GM19240 (cell line): ENCODE data around the gene FBLN1.

Experiments used
- DNase-seq: peaks from one replicate; pipeline ENCODE4 v3.0.0; 2011; ENCODE audit warnings: low spot score; ENCODE audit not compliant: insufficient read length

The FBLN1 gene

DNA sequence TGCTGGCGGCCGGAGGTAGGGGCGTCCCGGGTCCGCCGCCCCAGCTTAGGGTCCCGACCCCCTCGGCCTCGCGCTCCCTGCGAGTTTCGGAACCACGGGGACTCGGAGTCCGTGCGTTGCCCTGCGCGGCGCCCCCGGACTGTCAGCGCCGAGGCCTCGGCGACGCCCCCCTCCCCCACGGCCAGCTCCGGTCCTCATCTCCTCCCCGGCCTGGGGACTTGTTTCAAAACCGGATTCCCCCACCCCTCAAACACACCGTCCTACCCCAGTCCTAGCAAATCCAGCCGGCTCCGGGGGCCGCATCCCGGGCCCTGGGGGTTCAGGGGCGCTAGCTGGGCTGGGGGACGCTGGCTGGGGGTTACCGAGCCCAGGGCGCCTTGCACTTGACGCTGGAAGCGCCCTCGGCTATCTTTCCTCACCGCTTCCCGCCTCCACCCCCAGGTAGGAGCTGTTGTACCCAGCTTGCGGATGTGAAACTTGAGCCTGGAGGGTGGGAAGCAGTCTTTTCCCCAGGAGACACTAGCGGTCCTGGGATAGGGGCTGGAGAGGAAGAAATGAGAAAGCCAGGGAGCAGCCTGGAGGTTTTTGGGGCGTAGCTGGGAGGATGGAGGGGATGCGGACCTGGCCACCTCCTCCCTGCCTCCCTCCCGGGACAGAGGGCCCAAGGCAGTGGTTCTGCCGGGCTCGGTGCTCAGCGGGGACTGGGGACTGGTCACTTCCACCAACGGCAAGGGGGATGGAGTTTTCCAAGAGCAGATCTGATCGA lies 550 bp downstream of the FBLN1 start:
- DNase-seq = no peak

DNA sequence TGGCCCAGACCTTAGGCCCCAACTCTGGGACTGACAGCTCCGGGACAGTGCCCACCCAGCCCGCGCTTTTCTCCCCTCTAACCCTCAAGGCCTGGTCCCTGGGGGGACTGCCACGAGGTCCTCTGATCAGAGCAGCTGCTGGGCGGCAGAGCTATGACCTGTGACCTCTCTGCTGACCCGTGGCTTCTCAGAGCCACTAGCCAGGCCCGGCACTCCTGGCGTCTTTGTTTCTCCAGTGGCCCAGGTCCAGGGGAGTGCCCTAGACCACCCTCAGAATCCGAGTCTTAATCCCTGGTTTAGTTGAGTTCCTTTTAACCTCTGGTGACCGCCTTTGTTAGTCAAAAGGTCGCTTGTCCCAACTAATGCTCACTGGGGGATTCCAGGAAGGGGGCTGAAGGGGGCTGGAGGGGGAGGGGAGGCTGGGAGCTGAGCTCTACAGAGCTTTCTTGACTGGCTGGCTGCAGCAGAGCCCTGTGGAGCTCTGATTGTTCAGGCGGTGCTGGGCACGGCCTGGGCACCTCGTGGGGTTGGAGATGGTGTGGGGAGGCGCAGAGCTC lies 1.2 kb downstream of the FBLN1 start:
- DNase-seq = no peak

DNA sequence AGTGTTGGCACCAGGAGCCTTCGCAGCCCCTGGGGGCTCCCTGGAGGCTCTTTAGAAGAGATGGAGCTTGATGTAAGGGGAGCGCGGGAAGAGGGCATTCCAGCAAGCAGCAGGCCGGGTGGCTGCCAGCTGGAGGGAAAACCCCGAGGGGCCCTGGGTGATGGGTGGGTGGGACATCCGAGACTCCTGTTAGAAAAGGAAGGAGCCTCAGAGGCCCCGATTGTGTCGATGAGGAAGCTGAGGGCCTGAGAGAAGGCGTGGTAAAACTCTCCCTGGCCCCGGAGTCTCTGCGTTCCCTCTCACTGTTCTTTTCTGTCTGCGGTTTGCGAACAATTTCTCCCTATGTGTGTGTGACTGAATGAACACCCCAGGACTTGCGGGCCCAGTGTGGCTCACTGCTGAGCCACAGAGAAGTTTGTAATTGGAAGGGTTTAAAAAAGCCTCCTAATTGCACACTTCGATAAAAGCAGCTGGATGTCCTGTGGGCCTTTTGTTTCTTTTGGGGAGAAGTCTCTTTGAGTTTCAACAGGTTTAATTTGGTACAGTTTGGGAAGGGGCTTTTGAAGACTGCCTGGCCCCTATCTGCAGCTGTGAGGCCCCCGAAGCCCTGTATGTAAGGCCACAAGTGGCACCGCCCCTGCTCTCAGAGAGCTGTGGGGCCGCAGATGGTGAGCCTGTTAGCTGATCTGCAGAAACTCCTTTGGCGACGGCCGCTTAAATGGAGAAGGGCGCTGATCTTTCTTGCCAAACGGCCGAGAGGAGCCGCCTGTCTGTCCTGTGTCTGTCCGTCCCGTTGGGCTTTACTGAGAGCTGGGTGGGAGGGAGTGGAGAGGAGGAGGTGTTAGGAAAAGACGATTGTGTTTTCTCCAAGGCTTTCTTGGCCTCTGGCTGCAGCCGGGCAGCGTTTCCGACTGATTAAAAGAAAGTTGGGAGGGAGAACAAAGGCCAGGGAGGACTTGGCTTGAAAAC lies 2.0 kb downstream of the FBLN1 start:
- no peak for DNase-seq

DNA sequence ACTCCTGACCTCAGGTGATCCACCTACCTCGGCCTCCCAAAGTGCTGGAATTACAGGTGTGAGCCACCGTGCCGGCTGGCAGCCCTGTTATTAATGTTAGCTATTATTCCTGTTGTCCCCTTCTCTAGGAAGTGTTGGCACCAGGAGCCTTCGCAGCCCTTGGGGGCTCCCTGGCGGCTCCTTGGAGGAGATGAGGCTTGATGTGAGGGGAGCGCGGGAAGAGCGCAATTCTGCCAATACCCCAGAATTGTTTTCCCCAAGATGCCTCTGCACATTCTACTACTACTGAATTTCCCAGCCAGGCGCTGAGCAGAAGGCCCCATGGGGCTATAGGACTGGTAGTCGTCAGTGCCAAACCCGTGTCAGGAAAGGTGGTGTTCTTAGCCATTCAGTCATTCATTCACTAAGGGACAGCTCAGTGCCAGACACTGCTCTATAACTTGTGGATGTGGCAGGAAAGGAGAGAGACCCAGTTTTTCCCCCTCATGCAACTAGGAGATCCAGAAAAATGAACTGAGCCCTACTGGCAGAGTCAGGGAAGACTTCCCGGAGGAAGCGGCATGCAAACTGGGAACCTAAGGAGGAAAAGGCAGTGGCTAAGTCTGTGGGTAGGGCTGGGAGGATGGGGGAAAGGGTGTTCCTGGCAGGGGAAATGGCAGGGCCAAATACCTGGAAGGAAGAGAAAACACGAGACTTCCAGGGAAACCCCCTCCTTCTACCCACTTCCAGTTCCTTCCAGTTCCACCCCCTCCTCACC lies 3.5 kb downstream of the FBLN1 start:
- DNase-seq = no peak

DNA sequence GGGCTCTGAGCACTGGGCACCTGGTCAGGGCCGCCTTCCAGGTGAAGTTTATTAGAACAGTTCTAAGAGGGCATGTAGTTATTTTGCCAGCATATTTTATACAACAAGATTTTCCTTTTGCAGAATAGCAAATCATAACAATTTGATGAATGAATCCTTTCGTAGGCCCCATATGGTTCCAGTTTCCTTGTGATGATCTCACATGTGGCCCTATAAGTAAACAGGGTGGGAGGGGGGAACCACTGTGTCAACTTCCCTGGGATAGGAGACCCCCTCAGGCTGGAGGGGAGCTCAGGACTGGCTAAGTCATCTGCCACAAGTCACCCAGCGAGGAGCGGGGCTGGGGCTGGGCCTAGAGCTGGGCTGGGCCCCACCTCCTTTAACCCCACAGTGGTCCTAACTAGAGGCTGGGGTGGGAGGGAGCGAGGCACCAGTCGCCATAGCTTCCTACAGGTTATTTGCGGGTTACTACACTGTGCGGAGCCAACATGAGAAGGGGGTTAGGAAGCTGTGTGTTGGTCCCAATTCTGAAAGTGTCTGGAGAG lies 4.2 kb downstream of the FBLN1 start:
- DNase-seq = no peak

DNA sequence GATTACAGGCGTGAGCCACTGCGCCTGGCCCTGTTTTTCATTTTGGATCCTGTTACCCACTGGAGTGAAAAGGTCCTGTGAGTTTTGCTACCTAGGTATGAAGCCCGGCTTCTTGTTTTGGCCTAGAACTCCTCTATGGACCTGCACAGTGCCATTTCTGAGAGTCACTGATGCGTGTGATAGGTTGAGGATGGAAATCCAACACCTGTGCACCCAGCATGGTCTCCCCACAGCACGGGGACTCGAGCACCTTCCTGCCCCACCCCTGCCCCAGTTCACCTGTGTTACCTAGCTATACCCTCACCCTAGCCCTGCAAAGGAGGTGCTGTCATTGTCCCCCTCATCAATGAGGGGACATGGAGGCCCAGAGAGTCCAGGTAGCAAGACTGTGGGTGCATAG lies 5.1 kb downstream of the FBLN1 start:
- no peak for DNase-seq

DNA sequence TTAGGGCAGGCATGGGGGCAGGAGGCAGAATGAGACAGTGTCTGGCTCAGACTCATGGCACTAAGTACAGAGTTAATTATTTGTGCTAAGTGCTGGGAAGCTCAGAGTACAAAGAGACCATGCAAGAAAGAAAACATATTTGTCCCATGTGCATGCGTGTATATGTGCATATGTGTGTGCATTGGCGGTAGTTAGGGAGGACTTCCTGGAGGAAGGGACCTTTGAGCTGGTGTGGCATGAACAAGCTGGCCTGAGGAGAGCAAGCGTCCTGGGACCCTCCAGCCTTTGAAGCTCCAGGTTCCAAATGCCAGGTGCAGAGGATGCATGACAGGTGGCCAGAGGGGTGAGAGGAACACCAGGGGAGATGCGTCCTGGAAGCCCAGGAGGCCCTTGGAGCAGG lies 6.1 kb downstream of the FBLN1 start:
- no peak for DNase-seq

DNA sequence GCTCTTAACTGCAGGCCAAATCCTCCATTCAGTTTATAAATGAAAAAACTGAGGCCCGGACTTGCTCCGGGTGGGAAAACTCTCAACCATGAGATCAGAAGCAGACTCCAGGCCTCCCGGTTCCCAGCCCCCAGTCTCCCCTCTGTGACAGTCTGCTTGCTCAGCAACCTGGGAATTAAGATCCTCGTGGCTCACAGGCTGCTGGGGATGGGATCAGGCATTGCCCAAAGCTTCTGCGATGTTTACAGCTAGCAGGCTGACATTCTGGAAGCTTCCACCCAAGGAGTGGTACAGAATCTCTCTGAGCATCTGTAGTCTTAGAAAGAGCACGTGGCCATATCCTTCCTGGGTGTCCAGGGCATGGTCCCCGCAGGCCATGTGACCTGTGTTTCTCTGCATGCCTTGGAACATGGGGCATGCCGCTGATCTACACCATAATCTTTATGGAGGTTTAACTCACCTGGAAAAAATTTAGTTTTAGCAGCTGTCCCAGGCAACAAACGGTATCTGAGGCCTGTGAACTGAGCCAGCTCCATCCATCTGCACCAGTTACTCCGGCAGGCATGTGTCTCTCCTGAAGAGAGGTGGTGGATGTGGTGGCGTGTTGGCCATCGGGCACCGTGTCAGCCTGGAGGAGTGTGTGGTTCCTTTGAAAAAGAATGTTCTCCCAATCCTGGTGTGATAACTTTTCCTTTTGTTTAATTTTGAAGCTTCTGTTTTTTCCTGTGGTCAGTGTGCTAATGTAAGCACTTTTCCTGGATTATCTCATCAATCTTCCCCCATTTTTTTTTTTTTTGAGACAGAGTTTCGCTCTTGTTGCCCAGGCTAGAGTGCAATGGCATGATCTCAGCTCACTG lies 7.9 kb downstream of the FBLN1 start:
- no peak for DNase-seq

DNA sequence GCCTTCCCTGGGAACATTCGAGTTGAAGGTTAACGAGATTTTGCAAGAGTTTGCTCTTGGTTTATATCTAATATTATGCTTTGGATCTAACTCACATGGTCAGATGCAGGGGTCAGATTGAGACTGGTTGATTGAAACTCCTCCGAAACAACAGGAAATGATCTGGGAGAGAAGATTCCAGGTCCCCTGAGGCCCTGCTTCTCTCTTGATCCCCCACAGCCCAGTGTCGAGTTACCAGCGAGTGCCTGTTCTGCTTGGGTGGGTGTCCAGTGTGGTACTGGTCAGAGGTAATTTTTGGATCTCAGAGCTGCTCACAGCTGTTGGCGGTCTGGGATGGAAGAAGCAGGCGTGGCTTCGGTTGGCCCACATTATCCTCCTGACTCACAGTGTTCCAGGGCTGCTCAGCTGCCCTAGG lies 9.2 kb downstream of the FBLN1 start:
- DNase-seq = no peak

DNA sequence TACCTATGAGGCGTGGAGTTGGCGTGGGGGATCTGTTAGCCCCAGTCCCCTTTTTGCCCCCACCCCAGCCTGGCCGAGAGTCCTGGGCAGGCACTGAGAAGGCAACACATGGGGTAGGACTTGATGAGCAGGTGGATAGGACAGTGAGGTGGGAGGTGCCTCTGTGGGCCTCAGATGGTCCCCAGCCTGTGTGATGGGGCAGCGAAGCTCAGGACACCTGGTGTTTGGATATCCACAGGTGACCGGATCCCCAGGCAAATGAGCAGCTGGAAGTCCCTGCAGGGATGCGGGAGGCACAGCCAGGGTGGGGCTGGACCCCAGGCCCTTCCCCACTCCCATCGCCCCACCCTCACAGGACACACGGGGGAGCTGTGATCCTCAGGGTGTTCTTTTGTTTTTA lies 9.7 kb downstream of the FBLN1 start:
- no peak for DNase-seq

DNA sequence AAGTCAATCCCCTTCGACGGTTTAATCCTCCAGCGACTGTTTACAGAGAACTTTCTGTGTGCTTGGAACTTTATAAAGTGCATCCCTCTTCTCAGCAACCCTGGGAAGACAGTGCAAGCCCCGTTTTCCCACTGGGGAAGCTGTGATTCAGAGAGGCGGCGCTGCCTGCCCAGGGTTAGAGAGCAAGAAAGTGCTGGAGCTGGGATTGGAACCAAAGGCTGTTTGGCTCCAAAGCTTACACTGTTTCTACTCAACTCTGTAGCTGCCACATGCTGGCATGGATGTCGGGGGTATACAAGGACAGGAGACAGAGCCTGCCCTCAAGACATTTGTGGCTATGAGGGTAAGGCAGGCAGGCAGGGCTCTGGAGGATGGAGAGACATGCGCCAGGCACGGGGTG lies 13.0 kb downstream of the FBLN1 start:
- DNase-seq = no peak

DNA sequence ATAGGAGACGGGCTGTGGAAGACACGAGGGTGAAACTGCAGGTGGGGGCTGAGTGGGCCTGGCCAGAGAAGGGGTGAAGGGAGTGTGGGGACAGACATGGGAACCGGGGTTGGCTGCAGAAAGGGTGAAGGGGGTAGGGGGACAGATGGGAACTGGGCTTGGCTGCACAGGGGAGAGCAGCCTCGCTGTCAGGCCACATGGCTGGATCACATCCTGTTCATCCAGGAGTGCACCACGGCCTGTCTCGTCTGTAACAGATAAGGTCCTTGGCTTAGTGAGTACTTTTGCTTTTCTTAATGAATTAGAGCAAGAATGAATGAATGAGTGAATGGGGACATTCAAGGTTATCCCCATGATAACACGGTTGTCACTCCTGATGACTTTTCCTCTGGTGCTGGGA lies 13.5 kb downstream of the FBLN1 start:
- no peak for DNase-seq

DNA sequence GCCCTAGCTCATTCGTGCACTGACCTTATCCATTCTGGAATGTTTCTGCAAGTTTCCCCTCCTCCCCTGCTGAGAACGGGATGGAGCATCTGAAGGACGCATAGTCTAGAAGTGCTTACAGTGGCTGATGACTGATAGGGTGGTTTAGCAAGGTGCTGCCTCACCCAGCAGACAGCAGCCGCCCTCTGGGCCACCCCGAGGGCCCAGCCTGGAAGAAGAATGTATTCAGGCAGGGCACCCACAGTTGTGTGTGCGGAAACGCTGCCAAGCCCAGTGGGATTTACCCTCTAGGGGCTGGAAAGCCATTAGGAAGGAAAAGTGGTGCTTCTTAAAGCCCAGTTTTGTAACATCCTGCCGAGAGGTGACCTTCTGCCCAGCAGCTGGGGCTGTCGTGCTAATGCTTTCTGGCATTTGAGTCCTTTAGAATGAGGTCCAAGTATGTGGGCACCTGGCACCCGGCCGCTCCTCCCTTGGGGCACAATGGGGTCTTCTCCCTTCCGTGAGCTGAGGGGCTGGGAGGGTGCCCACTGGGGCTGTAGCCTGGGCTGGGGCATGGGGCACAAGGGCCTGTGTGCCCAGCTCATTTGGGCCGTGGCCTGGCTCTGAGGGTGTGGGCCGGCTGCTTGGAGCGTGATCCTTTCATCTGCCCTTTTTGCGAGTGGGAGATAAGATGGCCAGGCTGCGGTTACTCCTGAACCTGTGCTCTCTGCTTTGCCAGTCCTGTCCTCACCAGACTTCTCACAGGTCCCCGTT lies 14.4 kb downstream of the FBLN1 start:
- DNase-seq = no peak

DNA sequence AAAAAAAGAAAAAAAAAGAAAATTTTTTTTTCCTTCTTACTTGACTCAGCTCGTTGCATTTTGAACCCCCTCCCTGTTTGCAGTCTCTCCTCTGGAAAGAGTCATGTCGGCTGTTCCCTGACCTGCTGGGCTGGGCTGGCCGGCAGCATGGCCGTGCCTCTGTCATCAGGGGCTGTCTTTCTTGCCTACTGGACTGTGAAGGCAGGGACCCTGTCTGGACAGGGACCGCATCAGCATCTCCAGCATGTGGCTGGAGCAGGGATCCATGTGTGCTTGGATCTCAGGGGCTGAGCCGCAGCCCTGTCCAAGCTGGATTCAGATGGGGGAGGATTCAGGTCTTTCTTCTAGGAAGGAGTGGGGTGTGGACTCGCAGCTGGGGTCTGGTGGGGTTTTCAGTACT lies 15.5 kb downstream of the FBLN1 start:
- no peak for DNase-seq

DNA sequence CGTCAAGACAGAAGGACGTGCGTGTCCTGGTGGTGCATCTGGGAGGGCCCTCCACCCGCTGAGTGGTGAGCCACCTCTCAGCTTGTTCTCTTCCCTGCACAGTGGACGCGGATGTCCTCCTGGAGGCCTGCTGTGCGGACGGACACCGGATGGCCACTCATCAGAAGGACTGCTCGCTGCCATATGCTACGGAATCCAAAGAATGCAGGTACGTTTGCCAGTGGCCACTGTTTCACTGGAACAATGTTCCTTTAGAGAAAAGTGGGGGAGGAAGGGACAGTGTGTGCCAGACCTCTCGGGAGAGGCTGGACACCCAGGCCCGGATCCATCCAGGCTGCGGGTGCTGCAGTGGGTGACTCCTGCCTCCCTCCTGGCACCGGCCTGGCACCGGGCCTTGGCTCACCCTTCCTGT lies 15.9 kb downstream of the FBLN1 start:
- DNase-seq = no peak

DNA sequence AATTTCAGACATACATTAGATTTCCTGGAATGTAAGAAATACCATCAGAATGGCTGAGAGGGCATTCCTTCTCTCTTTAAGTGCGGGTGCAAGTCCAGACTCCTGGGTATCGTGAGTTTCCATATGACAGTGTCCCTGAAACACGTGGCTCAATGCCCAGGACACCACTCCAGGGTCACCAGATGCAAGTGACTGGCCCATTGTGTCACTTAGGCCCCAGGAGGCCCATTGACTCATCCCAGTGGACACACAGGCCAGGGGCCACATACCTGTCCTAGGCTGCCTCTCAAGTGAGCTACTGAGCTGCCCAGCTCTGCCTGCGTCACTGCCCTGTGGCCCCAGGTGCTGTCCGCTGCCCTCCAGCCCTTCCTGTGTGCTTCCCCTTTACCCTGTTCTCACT lies 18.5 kb downstream of the FBLN1 start:
- DNase-seq = no peak

DNA sequence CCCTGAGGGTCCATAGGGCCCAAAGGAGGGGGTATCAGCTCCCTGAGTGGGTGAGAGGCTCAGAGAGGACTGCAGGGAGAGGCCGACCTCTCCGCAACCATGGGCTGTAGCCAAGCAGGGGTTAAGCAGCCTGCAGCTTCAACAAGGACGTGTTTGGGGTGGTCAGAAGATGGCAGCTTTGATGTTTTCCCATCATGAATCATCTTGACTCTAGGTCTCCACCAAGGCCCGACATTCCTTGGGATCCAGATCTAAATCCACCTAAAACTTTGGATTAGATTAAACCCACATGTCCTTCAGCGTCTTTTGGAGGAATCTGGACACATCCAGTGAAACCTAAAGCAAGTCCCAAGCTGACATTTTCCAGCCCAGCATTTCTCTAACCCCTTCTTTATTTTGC lies 19.8 kb downstream of the FBLN1 start:
- no peak for DNase-seq

DNA sequence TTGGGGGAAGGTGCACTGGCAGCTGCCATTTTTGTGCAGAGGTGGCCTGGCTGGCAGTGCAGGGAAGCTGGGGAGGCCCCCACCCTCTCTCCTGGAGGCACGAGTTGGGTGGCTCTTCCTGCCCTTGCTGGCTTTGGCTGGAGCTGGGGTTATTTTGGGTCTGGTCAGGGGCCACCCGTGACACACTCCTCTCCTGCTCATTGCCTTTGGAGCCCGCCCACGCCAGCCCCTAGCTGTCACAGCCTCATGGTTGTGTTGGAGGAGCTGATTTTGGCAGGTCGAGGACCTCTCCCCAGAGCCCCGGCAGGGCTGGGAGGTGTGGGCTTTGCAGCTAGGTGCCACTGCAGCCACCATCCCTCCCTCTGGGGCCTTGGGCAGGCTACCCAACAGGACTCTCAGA lies 21.5 kb downstream of the FBLN1 start:
- no peak for DNase-seq

DNA sequence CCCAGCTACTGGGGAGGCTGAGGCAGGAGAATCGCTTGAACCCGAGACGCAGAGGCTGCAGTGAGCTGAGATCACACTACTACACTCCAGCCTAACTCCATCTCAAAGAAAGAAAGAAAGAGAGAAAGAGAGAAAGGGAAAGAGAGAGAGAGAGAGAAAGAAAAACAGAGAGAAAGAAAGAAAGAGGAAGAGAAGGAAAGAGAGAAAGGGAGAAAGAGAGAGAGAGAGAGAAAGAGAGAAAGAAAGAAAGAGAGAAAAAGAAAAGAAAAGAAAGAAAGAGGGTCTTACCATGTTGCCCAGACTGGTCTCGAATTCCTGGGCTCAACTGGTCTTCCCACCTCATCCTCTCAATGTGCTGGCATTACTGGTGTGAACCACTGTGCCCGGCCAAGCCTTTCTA lies 22.3 kb downstream of the FBLN1 start:
- DNase-seq = no peak

DNA sequence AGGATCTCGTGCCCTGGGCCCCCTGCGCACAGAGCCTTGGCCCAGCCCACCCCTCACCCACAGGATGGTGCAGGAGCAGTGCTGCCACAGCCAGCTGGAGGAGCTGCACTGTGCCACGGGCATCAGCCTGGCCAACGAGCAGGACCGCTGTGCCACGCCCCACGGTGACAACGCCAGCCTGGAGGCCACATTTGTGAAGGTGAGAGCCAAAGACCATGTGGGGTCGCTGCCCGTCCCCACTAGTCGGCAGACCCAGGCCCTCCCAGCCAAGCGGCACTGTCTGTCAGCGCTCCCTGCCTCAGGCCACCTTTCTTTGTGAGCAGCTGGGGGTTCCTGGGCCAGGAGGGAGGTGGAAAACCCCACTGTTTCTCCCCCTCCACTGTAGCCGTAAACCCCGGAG lies 22.8 kb downstream of the FBLN1 start:
- DNase-seq = no peak
